Nephron (organoid): ENCODE measurements around the gene DOCK1.

Experiments
- H3K27ac Mint-ChIP-seq, 3 experiments: 2 replicates each; pipeline ENCODE4 v1.8.0; 2020; ENCODE audit warnings: mixed read lengths in 3 of 3, mild to moderate bottlenecking in 2 of 3, moderate library complexity in 1 of 3
- H3K27me3 Mint-ChIP-seq: 2 replicates; pipeline ENCODE4 v1.8.0; 2021; ENCODE audit warnings: low read depth, mild to moderate bottlenecking, moderate library complexity, mixed read lengths
- H3K36me3 Mint-ChIP-seq: 2 replicates; pipeline ENCODE4 v1.8.0; 2020; ENCODE audit warnings: low read depth, mixed read lengths
- H3K4me1 Mint-ChIP-seq: 2 replicates; pipeline ENCODE4 v1.8.0; 2020; ENCODE audit warnings: mixed read lengths
- H3K4me3 Mint-ChIP-seq, 3 experiments: 2 replicates each; pipeline ENCODE4 v1.8.0; 2020; ENCODE audit warnings: mild to moderate bottlenecking in 3 of 3, mixed read lengths in 3 of 3, moderate library complexity in 2 of 3
- H3K9me3 Mint-ChIP-seq: 2 replicates; pipeline ENCODE4 v1.8.0; 2020; ENCODE audit warnings: mixed read lengths
- CTCF ChIP-seq, 3 experiments: fragments of 200-600 bp; sonication (generic); IDR thresholded peaks; one replicate each; pipeline ENCODE4 v1.5.0; 2021; ENCODE audit warnings: antibody characterized with exemption in 3 of 3; ENCODE audit not compliant: unreplicated experiment in 3 of 3

Gene DOCK1

GRCh38 chr10:126997801-126998590 lies 92.8 kb downstream of the DOCK1 start:
- Mint-ChIP-seq H3K9me3 (peaks cover 5% of the 10 kb centered on the region), H3K36me3 (peaks cover 89% of the 10 kb centered on the region), H3K4me3 (no peak overlapping the region), H3K27ac (no peak overlapping the region), H3K4me1 (no peaks in the 10 kb centered on the region), H3K27me3 (peaks cover 3% of the 10 kb centered on the region)
- TF ChIP-seq CTCF (IDR thresholded peaks at IDR 0.05; ENCODE audit: unreplicated experiment in 3 of 3): no peak

- TF ChIP-seq CTCF (IDR thresholded peaks at IDR 0.05; ENCODE audit: unreplicated experiment in 3 of 3): no peak
- Mint-ChIP-seq H3K4me3 (no peak overlapping the region), H3K36me3 (peaks cover 70% of the 10 kb centered on the region), H3K4me1 (no peaks in the 10 kb centered on the region), H3K9me3 (peaks cover 4% of the 10 kb centered on the region), H3K27ac (no peak overlapping the region), H3K27me3 (peaks cover 3% of the 10 kb centered on the region)
Measured at GRCh38 chr10:127000598-127000997, 95.4 kb downstream of the DOCK1 start.

- H3K9me3 Mint-ChIP-seq: no peaks in the 10 kb centered on the region
- no peak overlapping the region for H3K4me3 Mint-ChIP-seq
- TF ChIP-seq CTCF (IDR thresholded peaks at IDR 0.05; ENCODE audit: unreplicated experiment in 3 of 3): no peak
- H3K36me3 Mint-ChIP-seq: peaks cover 65% of the 10 kb centered on the region
- H3K27me3 Mint-ChIP-seq: peaks cover 3% of the 10 kb centered on the region
- no peak overlapping the region for H3K27ac Mint-ChIP-seq
- no peaks in the 10 kb centered on the region for H3K4me1 Mint-ChIP-seq
Measured at GRCh38 chr10:127003032-127003685, 97.9 kb downstream of the DOCK1 start.

GRCh38 chr10:127006453-127006852 lies 101.2 kb downstream of the DOCK1 start:
- no peak overlapping the region for H3K27ac Mint-ChIP-seq
- TF ChIP-seq CTCF (IDR thresholded peaks at IDR 0.05; ENCODE audit: unreplicated experiment in 3 of 3): no peak
- H3K9me3 Mint-ChIP-seq: no peaks in the 10 kb centered on the region
- H3K27me3 Mint-ChIP-seq: no peaks in the 10 kb centered on the region
- no peaks in the 10 kb centered on the region for H3K4me1 Mint-ChIP-seq
- H3K4me3 Mint-ChIP-seq: no peak overlapping the region
- H3K36me3 Mint-ChIP-seq: peaks cover 58% of the 10 kb centered on the region

- no peaks in the 10 kb centered on the region for H3K9me3 Mint-ChIP-seq
- H3K27ac Mint-ChIP-seq: no peak overlapping the region
- H3K4me3 Mint-ChIP-seq: no peak overlapping the region
- H3K36me3 Mint-ChIP-seq: peaks cover 56% of the 10 kb centered on the region
- peaks cover 19% of the 10 kb centered on the region for H3K4me1 Mint-ChIP-seq
- no peaks in the 10 kb centered on the region for H3K27me3 Mint-ChIP-seq
- TF ChIP-seq CTCF (IDR thresholded peaks at IDR 0.05; ENCODE audit: unreplicated experiment in 3 of 3): no peak
Measured at GRCh38 chr10:127009366-127009765, 104.1 kb downstream of the DOCK1 start.
